Measurements from ENCODE around the gene TRAPPC12. TPM values are rescaled to one million over a fixed set of nuclear protein-coding genes. Genes with fewer than 3 reads are reported as not detected.
"Not testable (repeated sequence)": the region's sequence is repeated elsewhere in the genome, so short reads cannot be mapped to it uniquely, and the experiment has no call there.

The TRAPPC12 gene
- total RNA-seq, 1 donor = 67.0 TPM

- Histone ChIP-seq H4K20me1 (ENCODE audit: insufficient read depth, low read length) (no peaks in the 10 kb centered on the region), H3K27me3 (ENCODE audit: insufficient read depth, low read length) (no peaks in the 10 kb centered on the region), H3K4me3 (ENCODE audit: insufficient read depth, low read length) (no peak overlapping the region), H3K79me2 (ENCODE audit: insufficient read depth, low read length) (no peaks in the 10 kb centered on the region), H2AFZ (ENCODE audit: low read length) (no peak overlapping the region), H3K4me1 (ENCODE audit: insufficient read depth, low read length) (peaks cover 17% of the 10 kb centered on the region), H3K4me2 (ENCODE audit: insufficient read depth, low read length) (no peak overlapping the region), H3K27ac (ENCODE audit: low read depth, low read length) (no peak overlapping the region), H3K36me3 (ENCODE audit: insufficient read depth, low read length) (peaks cover 7% of the 10 kb centered on the region), H3K9me3 (ENCODE audit: low read depth, low read length) (no peaks in the 10 kb centered on the region)
- no peak for TF ChIP-seq CTCF (IDR thresholded peaks at IDR 0.05; ENCODE audit: extremely low read depth, low read depth, low read length)
- DNase-seq (ENCODE audit: insufficient read length, low spot score, missing footprints) = peak; percentile 75
Observed at GRCh38 chr2:3491306-3491705, 111.8 kb downstream of the TRAPPC12 start.

GRCh38 chr2:3491716-3492474 is 112.4 kb downstream of the TRAPPC12 start:
- no peak overlapping the region for H3K4me2 ChIP-seq (ENCODE audit: insufficient read depth, low read length)
- no peaks in the 10 kb centered on the region for H4K20me1 ChIP-seq (ENCODE audit: insufficient read depth, low read length)
- H2AFZ ChIP-seq (ENCODE audit: low read length) = no peak overlapping the region
- peak; percentile 15 for DNase-seq (ENCODE audit: insufficient read length, low spot score, missing footprints)
- H3K9me3 ChIP-seq (ENCODE audit: low read depth, low read length) = no peaks in the 10 kb centered on the region
- peak overlapping the region; percentile 89 for H3K27ac ChIP-seq (ENCODE audit: low read depth, low read length)
- H3K4me3 ChIP-seq (ENCODE audit: insufficient read depth, low read length) = no peak overlapping the region
- no peaks in the 10 kb centered on the region for H3K79me2 ChIP-seq (ENCODE audit: insufficient read depth, low read length)
- H3K4me1 ChIP-seq (ENCODE audit: insufficient read depth, low read length) = peaks cover 17% of the 10 kb centered on the region
- peaks cover 10% of the 10 kb centered on the region for H3K36me3 ChIP-seq (ENCODE audit: insufficient read depth, low read length)
- no peak for TF ChIP-seq CTCF (IDR thresholded peaks at IDR 0.05; ENCODE audit: extremely low read depth, low read depth, low read length)
- no peaks in the 10 kb centered on the region for H3K27me3 ChIP-seq (ENCODE audit: insufficient read depth, low read length)

GRCh38 chr2:3492475-3492787 is 112.9 kb downstream of the TRAPPC12 start:
- Histone ChIP-seq H3K4me3 (ENCODE audit: insufficient read depth, low read length) (peak overlapping the region; percentile 60), H3K36me3 (ENCODE audit: insufficient read depth, low read length) (peaks cover 15% of the 10 kb centered on the region), H3K4me2 (ENCODE audit: insufficient read depth, low read length) (peak overlapping the region; percentile 83), H3K4me1 (ENCODE audit: insufficient read depth, low read length) (peaks cover 17% of the 10 kb centered on the region), H3K27ac (ENCODE audit: low read depth, low read length) (peak overlapping the region; percentile 89)
- not testable (repeated sequence) for DNase-seq (ENCODE audit: insufficient read length, low spot score, missing footprints); H3K27me3 ChIP-seq (ENCODE audit: insufficient read depth, low read length); H3K9me3 ChIP-seq (ENCODE audit: low read depth, low read length); H3K79me2 ChIP-seq (ENCODE audit: insufficient read depth, low read length); H4K20me1 ChIP-seq (ENCODE audit: insufficient read depth, low read length); H2AFZ ChIP-seq (ENCODE audit: low read length)

- Histone ChIP-seq H4K20me1 (ENCODE audit: insufficient read depth, low read length) (no peaks in the 10 kb centered on the region), H2AFZ (ENCODE audit: low read length) (peak overlapping the region; percentile 49), H3K4me3 (ENCODE audit: insufficient read depth, low read length) (peak overlapping the region; percentile 60), H3K9me3 (ENCODE audit: low read depth, low read length) (no peaks in the 10 kb centered on the region), H3K4me2 (ENCODE audit: insufficient read depth, low read length) (peak overlapping the region; percentile 83), H3K79me2 (ENCODE audit: insufficient read depth, low read length) (no peaks in the 10 kb centered on the region), H3K4me1 (ENCODE audit: insufficient read depth, low read length) (peaks cover 17% of the 10 kb centered on the region), H3K36me3 (ENCODE audit: insufficient read depth, low read length) (peaks cover 19% of the 10 kb centered on the region), H3K27ac (ENCODE audit: low read depth, low read length) (peak overlapping the region; percentile 89), H3K27me3 (ENCODE audit: insufficient read depth, low read length) (no peaks in the 10 kb centered on the region)
- peak; percentile 96 for DNase-seq (ENCODE audit: insufficient read length, low spot score, missing footprints)
- TF ChIP-seq CTCF (IDR thresholded peaks at IDR 0.05; ENCODE audit: extremely low read depth, low read depth, low read length) = peak; percentile 10
Observed at GRCh38 chr2:3492951-3493614, 113.6 kb downstream of the TRAPPC12 start.
